GM23338 (cell line): ENCODE results near the gene GAS2L3. TPM values are rescaled to one million over a fixed set of nuclear protein-coding genes. Genes with fewer than 3 reads are reported as not detected.

Experiments
- ATAC-seq: fragments of 200-7000 bp; cut with Tn5 transposase; 3 replicates; pipeline ENCODE4 v1.9.1; 2020
- DNase-seq: peaks from one replicate; pipeline ENCODE4 v3.0.0-alpha.2; 2015; ENCODE audit warnings: low spot score
- H2AFZ ChIP-seq: fragments of 200-600 bp; sonication (generic); 2 replicates; pipeline ENCODE4 v1.8.0; 2016; ENCODE audit warnings: antibody characterized with exemption, mild to moderate bottlenecking, moderate library complexity
- H3F3A ChIP-seq: fragments of 200-600 bp; sonication (generic); replicated peaks from 2 replicates; pipeline ENCODE4 v1.8.0; 2017; ENCODE audit warnings: antibody characterized with exemption, mixed run types, low read depth
- H3K27ac ChIP-seq: fragments of 200-600 bp; sonication (generic); 2 replicates; pipeline ENCODE4 v1.6.1; 2016; ENCODE audit warnings: low read depth
- H3K27me3 ChIP-seq: fragments of 200-600 bp; sonication (generic); 2 replicates; pipeline ENCODE4 v1.8.0; 2016; ENCODE audit warnings: mild to moderate bottlenecking, mixed run types, moderate library complexity; ENCODE audit not compliant: insufficient read depth
- H3K36me3 ChIP-seq: fragments of 200-600 bp; sonication (generic); 2 replicates; pipeline ENCODE4 v1.8.0; 2016; ENCODE audit warnings: mild to moderate bottlenecking; ENCODE audit not compliant: insufficient read depth
- H3K4me1 ChIP-seq: fragments of 200-600 bp; sonication (generic); 2 replicates; pipeline ENCODE4 v1.8.0; 2016; ENCODE audit warnings: mild to moderate bottlenecking, moderate library complexity; ENCODE audit not compliant: insufficient read depth
- H3K4me2 ChIP-seq: fragments of 200-600 bp; sonication (generic); 2 replicates; pipeline ENCODE4 v1.7.1; 2017; ENCODE audit warnings: mixed run types
- H3K4me3 ChIP-seq: fragments of 200-600 bp; sonication (generic); 2 replicates; pipeline ENCODE4 v1.6.1; 2016; ENCODE audit warnings: mixed run types
- H3K79me2 ChIP-seq: fragments of 200-600 bp; sonication (generic); replicated peaks from 2 replicates; pipeline ENCODE4 v1.8.0; 2017; ENCODE audit warnings: mild to moderate bottlenecking; ENCODE audit not compliant: insufficient read depth
- H3K9me2 ChIP-seq: fragments of 200-600 bp; sonication (generic); 2 replicates; pipeline ENCODE4 v1.8.0; 2017; ENCODE audit not compliant: insufficient read depth
- H4K20me1 ChIP-seq: fragments of 200-600 bp; sonication (generic); replicated peaks from 2 replicates; pipeline ENCODE4 v1.8.0; 2017; ENCODE audit warnings: mild to moderate bottlenecking; ENCODE audit not compliant: insufficient read depth
- H3K27ac Mint-ChIP-seq: 2 replicates; pipeline ENCODE4 v1.8.0; 2020; ENCODE audit warnings: inconsistent platforms, mild to moderate bottlenecking, moderate library complexity, mixed read lengths
- H3K27me3 Mint-ChIP-seq: 3 replicates; pipeline ENCODE4 v1.8.0; 2022; ENCODE audit warnings: low read depth, mild to moderate bottlenecking, moderate library complexity, mixed read lengths, inconsistent platforms; ENCODE audit not compliant: insufficient read depth, poor library complexity
- H3K36me3 Mint-ChIP-seq: 3 replicates; pipeline ENCODE4 v1.8.0; 2021; ENCODE audit warnings: low read depth, mild to moderate bottlenecking, inconsistent platforms, moderate library complexity, mixed read lengths
- H3K4me1 Mint-ChIP-seq: 3 replicates; pipeline ENCODE4 v1.8.0; 2020; ENCODE audit warnings: mild to moderate bottlenecking, inconsistent platforms, mixed read lengths
- H3K4me3 Mint-ChIP-seq: 3 replicates; pipeline ENCODE4 v1.8.0; 2021; ENCODE audit warnings: moderate library complexity, mild to moderate bottlenecking, inconsistent platforms, mixed read lengths
- H3K9me3 Mint-ChIP-seq: 3 replicates; pipeline ENCODE4 v1.8.0; 2020; ENCODE audit warnings: moderate library complexity, mild to moderate bottlenecking, inconsistent platforms, mixed read lengths
- CREB1 ChIP-seq: fragments of 250-450 bp; sonication (Bioruptor Pico); IDR thresholded peaks from 2 replicates; pipeline ENCODE4 v1.5.0; 2020; ENCODE audit warnings: low read depth, mild to moderate bottlenecking, moderate library complexity
- ETS1 ChIP-seq: IDR thresholded peaks from 2 replicates; pipeline ENCODE4 v1.6.1; 2016; ENCODE audit warnings: antibody characterized with exemption
- EZH2 ChIP-seq: fragments of 200-600 bp; sonication (generic); IDR thresholded peaks from one replicate; pipeline ENCODE4 v1.8.0; 2017; ENCODE audit warnings: antibody characterized with exemption, mild to moderate bottlenecking, low read depth; ENCODE audit not compliant: unreplicated experiment
- EZH2phosphoT487 ChIP-seq: fragments of 200-600 bp; sonication (generic); IDR thresholded peaks from one replicate; pipeline ENCODE4 v1.8.1; 2018; ENCODE audit warnings: antibody characterized with exemption; ENCODE audit not compliant: unreplicated experiment
- POLR2AphosphoS5 ChIP-seq: IDR thresholded peaks from 2 replicates; pipeline ENCODE4 v1.6.1; 2016; ENCODE audit warnings: antibody characterized with exemption, low read depth
- STAT1 ChIP-seq: IDR thresholded peaks from one replicate; pipeline ENCODE4 v1.6.1; 2016; ENCODE audit warnings: antibody characterized with exemption; ENCODE audit not compliant: unreplicated experiment
- ZNF114 ChIP-seq: fragments of 250-450 bp; sonication (Bioruptor Pico); IDR thresholded peaks from 2 replicates; pipeline ENCODE4 v1.5.0; 2020; ENCODE audit warnings: mild to moderate bottlenecking, moderate library complexity
- polyA plus RNA-seq: library from polyadenylated mRNA; unstranded; fragments of >200 nt; fragmentation: Nextera tagmentation; extraction: Ambion mirVana; gene quantifications from 2 replicates; pipeline ENCODE4 v1.2.1, GENCODE V29; 2016
- total RNA-seq: library from RNA; depleted of rRNA; stranded (reverse); fragments of >200 nt; shearing (Covaris generic); gene quantifications from 2 replicates; pipeline ENCODE4 v1.2.3, GENCODE V29; 2014

The GAS2L3 gene
- total and polyA plus RNA-seq, 2 experiments from 2014 or later = 9.7 to 22.3 TPM

- no peak for TF ChIP-seq STAT1
- TF ChIP-seq EZH2 = no peak
- no peak for TF ChIP-seq EZH2phosphoT487
Observed at GRCh38 chr12:100574187-100575074, 947 bp downstream of the GAS2L3 start (continued).

DNA sequence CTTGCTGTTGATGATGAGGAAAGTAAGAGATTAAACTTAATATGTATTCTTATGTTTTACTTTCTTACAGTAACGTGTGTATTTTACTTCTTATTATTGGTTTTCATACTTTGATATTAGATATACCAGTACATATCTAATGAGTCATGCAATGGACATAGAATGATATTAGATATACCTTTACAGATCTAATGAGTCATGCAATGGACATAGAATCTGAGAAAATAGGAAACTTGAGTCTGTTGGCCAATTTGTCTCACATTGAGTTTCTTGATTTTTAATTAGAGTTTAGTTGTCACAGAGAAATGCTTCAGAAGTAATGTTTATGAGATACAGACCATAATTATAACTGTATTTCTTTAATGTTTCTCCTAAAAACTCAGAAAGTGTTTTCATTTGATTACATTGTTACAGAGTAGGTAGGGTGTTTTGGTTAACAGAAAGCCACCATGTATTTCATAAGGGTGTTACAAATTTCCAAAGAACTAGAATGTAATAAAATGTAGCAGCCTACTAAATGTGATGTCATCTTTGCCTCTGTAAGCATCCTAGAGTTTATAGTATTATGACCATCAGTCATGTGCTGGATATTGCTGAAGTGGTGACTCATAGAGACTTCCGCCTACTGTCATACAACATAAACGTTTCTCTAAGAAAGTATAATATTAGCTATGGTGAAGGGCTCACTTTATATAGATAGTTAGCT lies 3.0 kb downstream of the GAS2L3 start:
- peaks cover 5% of the 10 kb centered on the region; the same call in 1 of the 2 replicates for H3K4me1 ChIP-seq
- H3K4me1 Mint-ChIP-seq = peaks cover 7% of the 10 kb centered on the region; the same call in 2 of the 3 replicates
- H3K4me3 Mint-ChIP-seq = no peak overlapping the region
- 0 out of 2 replicates have a peak, but pooled peaks cover 6% of the 10 kb centered on the region for H3K9me2 ChIP-seq
- TF ChIP-seq EZH2phosphoT487 = no peak
- no peak for TF ChIP-seq STAT1
- no peak for TF ChIP-seq ETS1
- TF ChIP-seq EZH2 = no peak
- no peak for TF ChIP-seq CREB1 (CRISPR knock-in tag)
- TF ChIP-seq ZNF114 (CRISPR knock-in tag) = no peak
- TF ChIP-seq POLR2AphosphoS5 = no peak
- peaks cover 60% of the 10 kb centered on the region for H3K79me2 ChIP-seq
- H2AFZ ChIP-seq = no peak overlapping the region
- H3K36me3 ChIP-seq = no peaks in the 10 kb centered on the region
- no peaks in the 10 kb centered on the region for H3K9me3 Mint-ChIP-seq
- H3K36me3 Mint-ChIP-seq = no peaks in the 10 kb centered on the region
- ATAC-seq = no peak
- no peak overlapping the region for H3K27ac ChIP-seq
- no peak overlapping the region for H3K4me2 ChIP-seq
- peaks cover 18% of the 10 kb centered on the region for H3K27me3 Mint-ChIP-seq
- H3F3A ChIP-seq = no peaks in the 10 kb centered on the region
- H3K4me3 ChIP-seq = no peak overlapping the region
- DNase-seq = no peak
- no peaks in the 10 kb centered on the region for H4K20me1 ChIP-seq
- no peak overlapping the region for H3K27ac Mint-ChIP-seq
- H3K27me3 ChIP-seq = peaks cover 22% of the 10 kb centered on the region

DNA sequence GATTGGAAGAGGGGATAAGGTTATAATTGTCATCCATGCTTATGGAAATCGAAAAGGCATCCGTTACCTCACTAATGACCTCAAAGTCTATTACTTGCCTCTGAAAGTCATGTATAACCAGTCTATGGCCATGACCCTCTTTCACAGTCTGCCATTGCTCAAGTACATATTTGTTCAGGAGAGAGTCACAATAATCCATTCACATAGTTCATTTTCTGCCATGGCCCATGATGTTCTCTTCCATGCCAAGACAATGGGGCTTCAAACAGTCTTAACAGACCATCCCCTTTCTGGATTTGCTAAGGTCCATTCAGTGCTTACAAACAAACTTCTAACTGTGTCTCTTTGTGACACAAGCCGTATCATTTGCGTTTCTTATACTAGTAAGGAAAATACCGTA lies 5.4 kb downstream of the GAS2L3 start:
- ATAC-seq (no peak), DNase-seq (no peak)
- no peaks in the 10 kb centered on the region; the same call in 2 of the 3 replicates for H3K9me3 Mint-ChIP-seq
- TF ChIP-seq EZH2phosphoT487 = no peak
- H3K4me3 Mint-ChIP-seq = no peak overlapping the region
- peaks cover 9% of the 10 kb centered on the region for H3K27me3 Mint-ChIP-seq
- Histone ChIP-seq H4K20me1 (no peaks in the 10 kb centered on the region), H3K27ac (no peak overlapping the region), H3K79me2 (peaks cover 82% of the 10 kb centered on the region), H2AFZ (no peak overlapping the region), H3K4me3 (no peak overlapping the region), H3F3A (no peaks in the 10 kb centered on the region), H3K4me2 (no peak overlapping the region), H3K27me3 (peaks cover 6% of the 10 kb centered on the region), H3K36me3 (no peaks in the 10 kb centered on the region), H3K9me2 (0 out of 2 replicates have a peak, but pooled peaks cover 6% of the 10 kb centered on the region), H3K4me1 (peaks cover 5% of the 10 kb centered on the region; the same call in 1 of the 2 replicates)
- no peaks in the 10 kb centered on the region for H3K36me3 Mint-ChIP-seq
- peaks cover 13% of the 10 kb centered on the region for H3K4me1 Mint-ChIP-seq
- no peak overlapping the region for H3K27ac Mint-ChIP-seq
